ENCODE measurements around the gene BPHL.
"Not testable (repeated sequence)": the region's sequence is repeated elsewhere in the genome, so short reads cannot be mapped to it uniquely, and the experiment has no call there.

BPHL gene

GRCh38 chr6:3124667-3125066 lies 6.2 kb downstream of the BPHL start:
- DNase-seq, result no peak

- no peak for DNase-seq
Measured at GRCh38 chr6:3125815-3126214, 7.3 kb downstream of the BPHL start.

DNA sequence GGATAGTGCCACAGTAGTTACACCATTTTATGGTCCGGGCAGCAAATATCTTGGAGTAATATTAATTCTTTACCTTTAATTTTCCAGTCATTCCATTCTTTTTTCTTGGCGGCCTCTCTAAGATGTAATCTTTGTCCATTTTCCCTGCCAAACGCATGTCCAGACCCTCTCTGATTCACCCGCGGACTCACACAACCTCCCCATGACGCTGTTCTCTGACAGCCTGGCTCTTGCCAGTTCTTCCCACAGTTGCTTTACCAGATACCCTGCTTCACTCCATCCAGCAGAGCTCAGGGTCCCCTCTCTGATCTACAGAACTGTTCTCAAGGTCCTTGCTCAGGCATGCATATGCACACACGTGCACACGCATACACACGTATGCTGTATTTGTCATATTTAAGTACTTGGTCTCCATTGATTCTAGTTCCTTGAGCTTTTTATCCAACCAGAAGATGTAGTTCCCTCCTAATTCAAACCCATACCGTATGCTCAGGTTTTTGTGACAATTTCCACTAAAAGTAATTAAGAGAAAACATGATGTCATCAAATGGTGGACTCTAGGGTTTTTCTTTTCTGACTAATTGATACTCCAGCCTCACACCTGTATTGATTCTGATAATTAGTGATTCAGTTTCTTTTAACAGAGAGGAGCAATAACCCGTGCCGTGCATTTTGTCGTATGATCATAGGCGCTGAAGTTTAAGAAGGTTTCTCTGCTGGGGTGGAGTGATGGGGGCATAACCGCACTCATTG lies 10.0 kb downstream of the BPHL start:
- no peak for DNase-seq

- no peak for DNase-seq
Measured at GRCh38 chr6:3131695-3132094, 13.2 kb downstream of the BPHL start.

GRCh38 chr6:3133515-3133914 lies 15.0 kb downstream of the BPHL start:
- DNase-seq, result no peak

- DNase-seq, result no peak
Measured at GRCh38 chr6:3135668-3136291, 17.3 kb downstream of the BPHL start.

DNA sequence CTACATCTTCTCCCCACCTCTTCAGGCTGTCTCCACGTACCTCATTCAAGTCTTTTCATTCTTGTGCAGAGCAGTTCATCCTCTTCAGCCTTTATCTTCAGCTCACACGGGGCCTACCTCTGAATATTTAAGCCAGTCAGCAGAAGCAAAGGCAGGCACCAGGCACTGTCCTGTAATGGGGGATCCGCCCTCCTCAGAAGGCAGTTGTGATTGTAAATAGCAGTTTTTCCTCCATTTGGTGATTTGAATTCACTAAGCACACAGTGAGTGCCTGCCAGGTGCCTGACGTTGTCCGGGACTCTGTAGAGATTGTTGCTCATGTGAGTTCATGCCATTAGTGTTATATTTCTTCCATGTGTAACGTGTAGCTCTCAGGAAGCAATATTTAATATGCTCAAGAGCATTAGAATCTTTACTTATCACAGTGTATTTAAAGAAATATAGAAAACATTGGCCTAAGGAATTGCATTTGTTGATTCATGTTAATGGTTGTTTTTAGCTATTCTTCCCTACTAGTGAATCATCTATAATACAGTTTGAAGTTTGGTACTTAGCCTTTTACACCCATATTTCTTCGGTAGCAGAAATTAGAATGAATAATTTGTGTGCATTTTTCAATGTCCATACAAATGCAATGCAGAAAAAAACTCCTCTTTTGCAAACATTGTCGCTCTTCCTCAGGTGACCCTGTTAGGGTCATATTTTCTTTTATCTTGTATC lies 17.9 kb downstream of the BPHL start:
- no peak for DNase-seq

GRCh38 chr6:3137057-3137777 lies 18.7 kb downstream of the BPHL start:
- DNase-seq, result no peak

GRCh38 chr6:3137873-3138272 lies 19.4 kb downstream of the BPHL start:
- not testable (repeated sequence) for DNase-seq

GRCh38 chr6:3138341-3138740 lies 19.8 kb downstream of the BPHL start:
- DNase-seq, result no peak

DNA sequence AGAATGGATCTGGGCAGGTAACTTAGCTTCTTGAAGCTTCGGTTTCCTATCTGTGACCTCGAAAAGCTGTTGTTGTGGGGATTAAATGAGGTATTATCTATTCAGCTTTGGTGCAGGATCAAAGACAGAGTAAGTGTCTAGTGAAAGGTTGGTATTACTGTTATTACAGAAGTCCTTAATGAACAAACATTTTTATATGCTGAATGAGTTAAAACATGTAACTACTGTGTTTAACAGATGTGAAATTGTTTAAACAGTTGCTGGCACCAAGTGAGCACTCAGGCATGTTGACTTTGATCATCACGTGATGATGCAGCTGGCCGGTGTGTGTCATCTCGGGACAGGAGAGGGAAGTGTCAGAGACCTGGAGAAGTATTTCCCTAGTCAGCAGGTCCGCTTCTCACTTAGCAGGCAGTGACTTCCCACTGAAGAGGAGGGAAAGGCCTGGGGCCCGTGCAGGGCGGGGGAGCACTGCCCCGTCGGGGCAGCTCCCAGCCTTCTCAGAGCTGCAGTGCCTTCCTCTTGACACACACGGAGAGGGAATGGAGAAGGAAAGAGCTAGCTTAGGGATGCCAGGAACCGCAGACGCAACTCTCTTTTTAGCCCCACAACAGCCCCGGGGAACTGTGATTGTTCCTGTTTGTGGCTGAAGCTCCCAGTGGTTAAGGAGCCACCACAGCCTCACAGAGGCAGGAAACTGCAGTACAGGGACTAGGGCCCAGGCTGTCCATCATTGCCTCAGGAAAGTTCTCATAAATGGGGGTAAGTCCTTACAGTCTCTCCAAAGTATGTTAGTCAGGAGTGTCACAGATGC lies 20.8 kb downstream of the BPHL start:
- DNase-seq, result peak; percentile 89

DNA sequence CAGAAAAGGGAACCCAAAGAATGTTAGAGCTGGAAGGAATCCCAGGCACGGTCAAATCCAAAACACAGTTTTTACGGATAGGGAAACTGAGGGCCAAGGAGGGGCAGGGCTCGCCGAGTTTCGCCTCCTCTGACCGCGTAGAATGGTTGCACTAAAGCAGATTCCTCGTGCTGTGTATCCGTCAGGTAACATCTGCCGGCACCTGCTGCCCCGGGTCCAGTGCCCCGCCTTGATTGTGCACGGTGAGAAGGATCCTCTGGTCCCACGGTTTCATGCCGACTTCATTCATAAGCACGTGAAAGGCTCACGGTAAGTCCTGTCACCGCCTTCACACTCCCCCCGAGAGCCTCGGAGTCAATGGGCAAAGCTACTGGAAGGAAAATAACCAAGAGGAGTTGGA lies 21.7 kb downstream of the BPHL start:
- DNase-seq, result no peak

GRCh38 chr6:3142536-3142935 lies 24.0 kb downstream of the BPHL start:
- DNase-seq, result no peak

DNA sequence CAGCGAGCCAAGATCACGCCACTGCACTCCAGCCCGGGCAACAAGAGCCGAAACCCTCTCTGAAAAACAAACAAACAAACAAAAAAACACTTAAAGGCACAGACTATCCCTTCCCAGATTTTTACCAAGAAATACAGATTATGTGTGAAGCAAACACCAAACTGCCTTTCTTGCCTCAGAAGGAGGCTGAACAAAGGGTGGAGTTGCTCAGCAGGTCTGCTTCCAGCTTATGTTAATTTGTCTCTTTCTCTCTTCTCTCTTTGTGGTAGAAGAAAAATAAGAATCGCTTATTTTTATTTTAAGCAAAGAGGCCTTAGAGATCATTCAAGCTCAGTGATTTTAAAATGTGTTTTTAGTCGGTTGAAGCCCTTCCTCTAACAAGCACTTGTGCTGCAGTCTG lies 24.6 kb downstream of the BPHL start:
- DNase-seq, result no peak

DNA sequence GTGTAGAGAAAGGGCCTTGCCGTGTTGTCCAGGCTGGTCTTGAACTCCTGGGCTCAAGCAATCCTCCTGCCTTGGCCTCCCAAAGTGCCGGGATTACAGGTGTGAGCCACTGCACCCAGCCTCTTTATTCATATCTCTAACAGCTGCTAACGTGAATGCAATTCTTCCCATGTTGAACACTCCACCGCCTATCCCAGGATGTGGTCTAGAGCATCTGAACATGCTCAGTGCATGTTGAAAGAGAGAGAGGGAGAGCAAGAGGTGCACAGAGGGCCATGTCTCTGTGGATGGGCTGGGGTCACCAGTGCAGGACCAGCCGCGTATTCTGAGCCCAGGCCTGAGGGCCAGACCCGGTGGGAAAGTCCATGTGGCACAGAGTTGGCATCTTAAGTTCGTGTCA lies 26.1 kb downstream of the BPHL start:
- DNase-seq, result no peak

GRCh38 chr6:3147914-3148757 lies 29.6 kb downstream of the BPHL start:
- peak; percentile 8 for DNase-seq

DNA sequence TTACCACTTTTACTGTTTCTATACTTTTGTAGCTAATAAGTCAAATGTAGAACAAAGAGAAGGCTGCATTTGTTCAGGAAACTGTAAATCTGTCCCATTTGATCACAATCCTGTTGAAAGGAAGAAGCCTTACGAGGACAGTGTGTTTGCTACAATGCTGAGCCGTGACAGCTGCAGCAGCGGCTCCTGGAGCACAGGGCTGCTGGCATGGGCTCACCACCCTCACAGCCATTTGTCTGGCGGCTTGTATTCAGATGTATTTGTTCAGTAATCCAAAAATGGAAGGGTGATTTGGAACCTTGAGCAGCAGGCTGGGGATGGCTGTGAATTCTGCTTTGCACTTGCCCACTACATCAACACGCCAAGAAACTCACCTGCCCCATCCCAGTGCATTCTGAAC lies 33.2 kb downstream of the BPHL start:
- DNase-seq, result peak; percentile 45

GRCh38 chr6:3152689-3153088 lies 34.2 kb downstream of the BPHL start:
- DNase-seq, result no peak

DNA sequence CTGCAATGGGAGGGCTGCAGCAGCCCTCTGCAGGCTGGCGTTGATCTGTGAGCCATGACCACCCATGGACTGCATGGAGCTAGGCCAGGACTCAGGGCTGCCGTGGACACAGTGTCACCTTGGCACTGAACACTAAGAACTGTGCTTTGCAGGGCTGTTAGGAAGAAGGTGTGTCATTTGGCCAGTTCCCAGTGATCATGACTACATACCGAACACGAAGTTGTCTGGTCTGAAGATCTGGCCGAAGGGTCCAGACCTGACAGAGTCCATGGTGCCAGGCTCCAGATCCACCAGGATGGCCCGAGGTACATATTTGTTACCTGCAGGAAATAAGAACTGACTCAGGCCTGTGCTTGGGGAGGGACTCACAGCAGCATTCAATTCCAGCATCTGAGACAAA lies 36.9 kb downstream of the BPHL start:
- DNase-seq, result not testable (repeated sequence)

DNA sequence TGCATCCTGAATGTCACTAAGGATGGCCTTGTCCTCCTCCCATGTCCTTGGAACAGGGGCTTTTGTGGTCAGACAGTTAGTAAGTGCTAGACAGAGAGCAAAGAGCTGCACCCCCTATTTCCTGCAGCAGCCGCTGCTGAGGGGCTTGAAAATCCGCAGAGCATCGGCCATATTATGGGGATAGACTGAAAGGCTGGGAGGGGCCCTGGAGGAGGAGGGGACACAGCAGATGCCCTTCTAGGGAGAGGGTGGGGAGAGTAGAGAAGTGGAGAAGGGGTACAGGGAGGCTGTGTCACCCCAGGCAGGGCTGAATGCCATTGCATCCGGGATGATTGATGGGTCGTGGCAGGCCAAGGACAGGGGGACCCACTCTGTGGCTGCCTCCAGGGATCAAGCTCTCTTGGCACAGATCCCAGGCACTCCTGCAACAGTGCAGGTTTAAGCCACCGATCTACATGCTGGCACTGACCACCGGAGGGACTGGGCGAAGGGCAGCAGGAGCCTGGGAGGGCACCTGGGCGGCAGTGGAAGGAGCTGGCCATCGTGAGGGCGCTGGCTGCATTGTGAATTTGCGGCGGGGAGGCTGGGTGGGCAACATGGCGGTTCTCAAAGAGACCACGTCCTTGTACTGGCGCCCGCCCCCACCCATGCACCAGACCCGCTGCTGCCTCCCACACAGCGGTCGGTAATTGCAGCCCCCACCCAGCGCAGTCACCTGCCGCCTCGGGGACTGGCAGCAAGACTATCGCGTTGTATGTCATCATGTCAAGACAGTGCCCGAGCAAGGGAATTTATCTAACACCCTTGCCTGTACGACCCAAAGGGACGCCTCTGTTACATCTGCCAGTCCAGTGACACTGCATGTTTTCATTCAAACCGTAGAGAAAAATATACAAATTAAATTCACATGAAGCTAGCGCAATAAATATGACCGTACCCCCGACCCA lies 37.9 kb downstream of the BPHL start:
- peak; percentile 66 for DNase-seq

Measured in NCI-H1105 treated with DMSO at 0.1 percent for 48 hours (cell line).